Esophagus muscularis mucosa (tissue), 3 donors: ENCODE data around the gene EFNB1.

ENCODE experiments used
- POLR2A ChIP-seq: fragments of 450-650 bp; IDR thresholded peaks from one replicate; pipeline ENCODE4 v1.6.1; 2017; ENCODE audit warnings: antibody characterized with exemption, moderate library complexity, mild to moderate bottlenecking, low read depth
- TF ChIP-seq, protein P1 (sequence below), 3 experiments: fragments of 200-600 bp in 2 of 3; fragments of 450-650 bp in 1 of 3; sonication (generic) in 2 of 3; IDR thresholded peaks; one replicate each; pipeline ENCODE4 v1.5.1; 2017 to 2019; ENCODE audit warnings: antibody characterized with exemption in 3 of 3, mild to moderate bottlenecking in 2 of 3, moderate library complexity in 1 of 3

DNA sequence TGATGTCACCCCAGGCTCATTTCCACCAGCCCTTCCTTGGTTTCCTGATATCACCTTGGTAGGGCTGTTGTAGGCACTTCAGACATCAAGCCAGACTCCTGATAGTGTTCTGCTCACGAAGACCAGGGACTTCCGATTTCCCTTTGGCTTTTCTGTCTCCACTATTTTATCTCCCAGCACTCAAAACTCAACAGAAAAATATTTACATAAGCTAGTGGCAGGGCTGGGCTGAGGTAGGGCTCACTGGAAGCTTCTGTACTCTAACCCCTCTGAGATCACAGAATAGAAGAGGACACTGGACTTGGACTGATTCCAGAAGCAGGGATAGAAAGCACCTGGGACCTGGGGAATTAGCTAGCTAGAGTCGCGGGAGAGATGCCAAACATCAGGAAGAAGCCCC is 34.4 kb upstream of the EFNB1 start:
- TF ChIP-seq, protein P1, sequence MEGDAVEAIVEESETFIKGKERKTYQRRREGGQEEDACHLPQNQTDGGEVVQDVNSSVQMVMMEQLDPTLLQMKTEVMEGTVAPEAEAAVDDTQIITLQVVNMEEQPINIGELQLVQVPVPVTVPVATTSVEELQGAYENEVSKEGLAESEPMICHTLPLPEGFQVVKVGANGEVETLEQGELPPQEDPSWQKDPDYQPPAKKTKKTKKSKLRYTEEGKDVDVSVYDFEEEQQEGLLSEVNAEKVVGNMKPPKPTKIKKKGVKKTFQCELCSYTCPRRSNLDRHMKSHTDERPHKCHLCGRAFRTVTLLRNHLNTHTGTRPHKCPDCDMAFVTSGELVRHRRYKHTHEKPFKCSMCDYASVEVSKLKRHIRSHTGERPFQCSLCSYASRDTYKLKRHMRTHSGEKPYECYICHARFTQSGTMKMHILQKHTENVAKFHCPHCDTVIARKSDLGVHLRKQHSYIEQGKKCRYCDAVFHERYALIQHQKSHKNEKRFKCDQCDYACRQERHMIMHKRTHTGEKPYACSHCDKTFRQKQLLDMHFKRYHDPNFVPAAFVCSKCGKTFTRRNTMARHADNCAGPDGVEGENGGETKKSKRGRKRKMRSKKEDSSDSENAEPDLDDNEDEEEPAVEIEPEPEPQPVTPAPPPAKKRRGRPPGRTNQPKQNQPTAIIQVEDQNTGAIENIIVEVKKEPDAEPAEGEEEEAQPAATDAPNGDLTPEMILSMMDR (IDR thresholded peaks at IDR 0.05): no peak
- TF ChIP-seq POLR2A: no peak
